Panc1 (cell line): ENCODE data around the gene AFP. TPM values are rescaled to one million over a fixed set of nuclear protein-coding genes. Genes with fewer than 3 reads are reported as not detected.

Source experiments
- ATAC-seq: fragments of 200-7000 bp; cut with Tn5 transposase; 2 replicates; pipeline ENCODE4 v1.9.1; 2020; ENCODE audit warnings: mild to moderate bottlenecking, moderate library complexity
- BruUV-seq: library from RNA; stranded (reverse); fragments of 400-500 nt; replicated peaks from 2 replicates; lab custom pipeline; 2021; lab: Mats Ljungman, UMichigan
- CTCF ChIA-PET: fragments of 300-600 bp; sonication (Branson Sonifier 250); formaldehyde crosslinking; loops from one replicate; lab custom pipeline; 2022; ENCODE audit warnings: antibody characterized with exemption; lab: Charles Lee
- POLR2A ChIA-PET: fragments of 300-600 bp; sonication (Branson Sonifier 250); formaldehyde crosslinking; loops from one replicate; lab custom pipeline; 2022; ENCODE audit warnings: antibody characterized with exemption; lab: Charles Lee
- DNase-seq: peaks from one replicate; pipeline ENCODE4 v3.0.0-alpha.2; 2010; ENCODE audit warnings: low read depth, low spot score
- H3K27ac ChIP-seq: 2 replicates; pipeline ENCODE4 v1.5.1; 2011; ENCODE audit warnings: mild to moderate bottlenecking, low read length, inconsistent platforms
- H3K27me3 ChIP-seq: fragments of 200-500 bp; sonication (Bioruptor generic); 2 replicates; pipeline ENCODE4 v1.6.0; 2014; ENCODE audit warnings: low read length, inconsistent platforms; ENCODE audit not compliant: control insufficient read depth, insufficient read depth
- H3K36me3 ChIP-seq: fragments of 200-500 bp; sonication (Bioruptor generic); 2 replicates; pipeline ENCODE4 v1.5.1; 2014; ENCODE audit warnings: inconsistent platforms, mild to moderate bottlenecking, low read length, moderate library complexity; ENCODE audit not compliant: control insufficient read depth, insufficient read depth
- H3K4me1 ChIP-seq: 2 replicates; pipeline ENCODE4 v1.5.1; 2011; ENCODE audit warnings: inconsistent platforms, mild to moderate bottlenecking, low read length, moderate library complexity; ENCODE audit not compliant: control insufficient read depth, insufficient read depth
- H3K4me3 ChIP-seq, 2 experiments: 2 replicates each; pipeline ENCODE4 v1.5.1; 2011 to 2012; ENCODE audit warnings: low read depth in 2 of 2, low read length in 2 of 2, mild to moderate bottlenecking in 2 of 2, inconsistent platforms in 1 of 2, moderate library complexity in 1 of 2
- H3K9me3 ChIP-seq: fragments of 200-500 bp; sonication (Bioruptor generic); 2 replicates; pipeline ENCODE4 v1.5.1; 2014; ENCODE audit warnings: low read depth, mild to moderate bottlenecking, inconsistent platforms, low read length, moderate library complexity; ENCODE audit not compliant: control insufficient read depth, insufficient read depth
- POLR2AphosphoS5 ChIP-seq: IDR thresholded peaks from 2 replicates; pipeline ENCODE4 v1.6.1; 2012; ENCODE audit warnings: mild to moderate bottlenecking, low read depth, low read length, moderate library complexity
- SIN3A ChIP-seq: IDR thresholded peaks from 2 replicates; pipeline ENCODE4 v1.6.1; 2012; ENCODE audit warnings: low read depth, mild to moderate bottlenecking, low read length, moderate library complexity, borderline replicate concordance; ENCODE audit not compliant: insufficient read depth
- TCF7L2 ChIP-seq: IDR thresholded peaks from 2 replicates; pipeline ENCODE4 v1.6.1; 2011; ENCODE audit warnings: mild to moderate bottlenecking, low read depth, low read length, inconsistent platforms
- in situ Hi-C: cut with HindIII; loops from 2 replicates; pipeline ENCODE4 v1.10.0; 2016; ENCODE audit warnings: low sequenced_read_pairs, low pct_unique_long_range_greater_than_20kb
- intact Hi-C: fragments of 100-400 bp; cut with micrococcal nuclease; formaldehyde crosslinking; loops from one replicate; pipeline ENCODE4 v1.10.0; 2022; ENCODE audit not compliant: unreplicated experiment
- total RNA-seq: library from RNA; stranded (reverse); gene quantifications from one replicate; pipeline ENCODE4 v1.2.1, GENCODE V29; 2021; ENCODE audit not compliant: unreplicated experiment
- TF ChIP-seq, protein P1 (sequence below): fragments of 450-650 bp; IDR thresholded peaks from 2 replicates; pipeline ENCODE4 v1.5.1; 2017; ENCODE audit warnings: mild to moderate bottlenecking
- TF ChIP-seq, protein P2 (sequence below), 2 experiments: IDR thresholded peaks; 2 replicates each; pipeline ENCODE4 v1.6.1; 2011 to 2012; ENCODE audit warnings: low read depth in 2 of 2, control low read depth in 1 of 2, low read length in 1 of 2, mild to moderate bottlenecking in 1 of 2, moderate library complexity in 1 of 2; ENCODE audit not compliant: insufficient read depth in 1 of 2

Gene AFP
- total RNA-seq, 1 experiment from 2014 or later = 1.3 TPM

DNA sequence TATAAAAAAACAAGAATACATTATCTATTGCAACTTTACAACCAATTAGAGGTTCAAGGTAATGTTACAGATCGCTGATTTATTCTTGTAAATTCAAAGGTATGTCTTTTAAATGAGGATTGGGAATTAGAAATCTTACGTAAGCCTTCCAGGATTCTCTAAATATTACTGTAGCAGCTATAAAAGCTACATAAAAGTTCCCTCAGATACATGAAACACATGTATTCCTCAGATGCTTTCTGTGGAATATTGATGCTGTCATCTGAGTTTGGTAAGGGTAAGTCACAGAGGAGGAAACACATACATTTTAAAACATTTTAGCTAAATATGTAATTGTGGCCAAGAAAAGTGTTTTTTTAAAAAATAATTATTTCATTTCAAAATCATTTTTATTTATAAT, 3.4 kb downstream of the AFP start:
- BruUV-seq = no TSS peak
- peaks cover 3% of the 10 kb centered on the region for H3K27me3 ChIP-seq
- no peak overlapping the region for H3K4me3 ChIP-seq
- in situ Hi-C loops (no loop called here), intact Hi-C loops (no loop called here)
- CTCF ChIA-PET = no interaction called here
- TF ChIP-seq, protein P1, sequence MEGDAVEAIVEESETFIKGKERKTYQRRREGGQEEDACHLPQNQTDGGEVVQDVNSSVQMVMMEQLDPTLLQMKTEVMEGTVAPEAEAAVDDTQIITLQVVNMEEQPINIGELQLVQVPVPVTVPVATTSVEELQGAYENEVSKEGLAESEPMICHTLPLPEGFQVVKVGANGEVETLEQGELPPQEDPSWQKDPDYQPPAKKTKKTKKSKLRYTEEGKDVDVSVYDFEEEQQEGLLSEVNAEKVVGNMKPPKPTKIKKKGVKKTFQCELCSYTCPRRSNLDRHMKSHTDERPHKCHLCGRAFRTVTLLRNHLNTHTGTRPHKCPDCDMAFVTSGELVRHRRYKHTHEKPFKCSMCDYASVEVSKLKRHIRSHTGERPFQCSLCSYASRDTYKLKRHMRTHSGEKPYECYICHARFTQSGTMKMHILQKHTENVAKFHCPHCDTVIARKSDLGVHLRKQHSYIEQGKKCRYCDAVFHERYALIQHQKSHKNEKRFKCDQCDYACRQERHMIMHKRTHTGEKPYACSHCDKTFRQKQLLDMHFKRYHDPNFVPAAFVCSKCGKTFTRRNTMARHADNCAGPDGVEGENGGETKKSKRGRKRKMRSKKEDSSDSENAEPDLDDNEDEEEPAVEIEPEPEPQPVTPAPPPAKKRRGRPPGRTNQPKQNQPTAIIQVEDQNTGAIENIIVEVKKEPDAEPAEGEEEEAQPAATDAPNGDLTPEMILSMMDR = no peak
- TF ChIP-seq, protein P2, sequence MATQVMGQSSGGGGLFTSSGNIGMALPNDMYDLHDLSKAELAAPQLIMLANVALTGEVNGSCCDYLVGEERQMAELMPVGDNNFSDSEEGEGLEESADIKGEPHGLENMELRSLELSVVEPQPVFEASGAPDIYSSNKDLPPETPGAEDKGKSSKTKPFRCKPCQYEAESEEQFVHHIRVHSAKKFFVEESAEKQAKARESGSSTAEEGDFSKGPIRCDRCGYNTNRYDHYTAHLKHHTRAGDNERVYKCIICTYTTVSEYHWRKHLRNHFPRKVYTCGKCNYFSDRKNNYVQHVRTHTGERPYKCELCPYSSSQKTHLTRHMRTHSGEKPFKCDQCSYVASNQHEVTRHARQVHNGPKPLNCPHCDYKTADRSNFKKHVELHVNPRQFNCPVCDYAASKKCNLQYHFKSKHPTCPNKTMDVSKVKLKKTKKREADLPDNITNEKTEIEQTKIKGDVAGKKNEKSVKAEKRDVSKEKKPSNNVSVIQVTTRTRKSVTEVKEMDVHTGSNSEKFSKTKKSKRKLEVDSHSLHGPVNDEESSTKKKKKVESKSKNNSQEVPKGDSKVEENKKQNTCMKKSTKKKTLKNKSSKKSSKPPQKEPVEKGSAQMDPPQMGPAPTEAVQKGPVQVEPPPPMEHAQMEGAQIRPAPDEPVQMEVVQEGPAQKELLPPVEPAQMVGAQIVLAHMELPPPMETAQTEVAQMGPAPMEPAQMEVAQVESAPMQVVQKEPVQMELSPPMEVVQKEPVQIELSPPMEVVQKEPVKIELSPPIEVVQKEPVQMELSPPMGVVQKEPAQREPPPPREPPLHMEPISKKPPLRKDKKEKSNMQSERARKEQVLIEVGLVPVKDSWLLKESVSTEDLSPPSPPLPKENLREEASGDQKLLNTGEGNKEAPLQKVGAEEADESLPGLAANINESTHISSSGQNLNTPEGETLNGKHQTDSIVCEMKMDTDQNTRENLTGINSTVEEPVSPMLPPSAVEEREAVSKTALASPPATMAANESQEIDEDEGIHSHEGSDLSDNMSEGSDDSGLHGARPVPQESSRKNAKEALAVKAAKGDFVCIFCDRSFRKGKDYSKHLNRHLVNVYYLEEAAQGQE (IDR thresholded peaks at IDR 0.05; ENCODE audit: insufficient read depth in 1 of 2, low read depth in 2 of 2, low read length in 1 of 2) = no peak
- TF ChIP-seq POLR2AphosphoS5 (no peak), TCF7L2 (no peak), SIN3A (no peak)
- H3K4me1 ChIP-seq = no peaks in the 10 kb centered on the region
- no peaks in the 10 kb centered on the region for H3K9me3 ChIP-seq
- ATAC-seq (no peak), DNase-seq (no peak)
- POLR2A ChIA-PET = no interaction called here
- no peak overlapping the region for H3K27ac ChIP-seq
- no peaks in the 10 kb centered on the region for H3K36me3 ChIP-seq

DNA sequence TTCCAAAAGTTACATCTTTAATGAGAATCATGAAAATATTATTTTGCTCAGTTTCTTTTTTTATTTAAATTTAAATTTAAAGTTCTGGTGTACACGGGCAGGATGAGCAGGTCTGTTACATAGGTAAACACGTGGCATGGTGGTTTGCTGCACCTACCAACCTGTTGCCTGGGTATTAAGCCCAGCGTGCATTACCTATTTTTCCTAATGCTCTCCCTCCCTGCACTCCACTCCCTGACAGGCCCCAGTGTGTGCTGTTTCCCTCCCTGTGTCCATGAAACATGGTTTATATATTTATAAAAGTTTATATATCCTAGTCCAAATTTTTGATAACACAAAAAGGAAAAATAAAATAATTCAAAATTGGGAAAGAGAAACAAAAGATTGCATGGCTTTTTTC, 4.0 kb downstream of the AFP start:
- Histone ChIP-seq H3K4me1 (no peaks in the 10 kb centered on the region), H3K9me3 (no peaks in the 10 kb centered on the region), H3K4me3 (no peak overlapping the region), H3K27me3 (peaks cover 3% of the 10 kb centered on the region), H3K36me3 (no peaks in the 10 kb centered on the region), H3K27ac (no peak overlapping the region)
- intact Hi-C loops (loop anchor here (10.0 kb wide), 1 partner anchor 125 kb away; no protein-coding TSS in a partner anchor), in situ Hi-C loops (no loop called here)
- TF ChIP-seq TCF7L2 (no peak), POLR2AphosphoS5 (no peak), SIN3A (no peak)
- TF ChIP-seq, protein P2 (IDR thresholded peaks at IDR 0.05; ENCODE audit: insufficient read depth in 1 of 2, low read depth in 2 of 2, low read length in 1 of 2) = no peak
- TF ChIP-seq, protein P1 = no peak
- DNase-seq = no peak
- CTCF ChIA-PET = no interaction called here
- no peak for ATAC-seq
- POLR2A ChIA-PET = no interaction called here
- BruUV-seq = no TSS peak
